HG03521 (cell line): Measurements from ENCODE around the gene THAP7.

Experiments used
- ATAC-seq: cut with Tn5 transposase; IDR thresholded peaks from one replicate; pipeline ENCODE4 v1.9.1; 2021; ENCODE audit warnings: mild to moderate bottlenecking, moderate library complexity; ENCODE audit not compliant: unreplicated experiment

Gene THAP7

DNA sequence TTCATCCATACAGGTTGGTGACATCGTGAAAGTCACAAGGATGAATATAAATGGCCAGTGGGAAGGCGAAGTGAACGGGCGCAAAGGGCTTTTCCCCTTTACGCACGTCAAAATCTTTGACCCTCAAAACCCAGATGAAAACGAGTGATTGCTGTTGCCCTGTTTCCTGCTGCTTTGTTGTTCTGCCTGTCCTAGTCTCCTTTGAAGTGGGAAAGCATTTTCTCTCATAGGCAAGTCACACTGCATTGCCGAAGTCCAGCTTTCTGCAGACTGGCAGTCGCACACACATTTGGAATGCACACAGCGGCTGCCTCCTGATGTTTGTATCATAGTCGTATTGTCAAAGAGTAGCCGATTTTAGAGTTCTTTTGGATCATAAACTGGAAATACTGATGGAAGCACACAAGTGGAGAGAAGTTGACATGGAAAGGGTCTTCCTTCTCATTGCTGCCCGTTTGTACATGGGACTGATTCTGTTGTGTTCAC lies 52.2 kb downstream of the THAP7 start:
- ATAC-seq, result no peak
